Suprapubic skin (tissue), 4 donors: ENCODE data around the gene STK24. TPM values are rescaled to one million over a fixed set of nuclear protein-coding genes. Genes with fewer than 3 reads are reported as not detected.

Source experiments
- DNase-seq, 2 donors: peaks; one replicate each; pipeline ENCODE4 v3.0.0-alpha.2; 2019; ENCODE audit warnings: low spot score in 2 of 2
- H3K27ac ChIP-seq: fragments of 200-600 bp; sonication (generic); one replicate; pipeline ENCODE4 v1.5.1; 2019
- H3K27me3 ChIP-seq: fragments of 200-600 bp; sonication (generic); one replicate; pipeline ENCODE4 v1.5.1; 2019
- H3K36me3 ChIP-seq: fragments of 200-600 bp; sonication (generic); one replicate; pipeline ENCODE4 v1.5.1; 2019
- H3K4me1 ChIP-seq: fragments of 200-600 bp; sonication (generic); one replicate; pipeline ENCODE4 v1.5.1; 2019
- H3K4me3 ChIP-seq: fragments of 200-600 bp; sonication (generic); one replicate; pipeline ENCODE4 v1.5.1; 2019; ENCODE audit warnings: mild to moderate bottlenecking
- H3K9me3 ChIP-seq: fragments of 200-600 bp; sonication (generic); one replicate; pipeline ENCODE4 v1.5.1; 2019
- EP300 ChIP-seq: sonication (generic); formaldehyde crosslinking; IDR thresholded peaks from one replicate; pipeline ENCODE4 v1.6.1; 2017; ENCODE audit warnings: antibody characterized with exemption
- POLR2A ChIP-seq, 2 donors: fragments of 450-650 bp; IDR thresholded peaks; one replicate each; pipeline ENCODE4 v1.6.1; 2017; ENCODE audit warnings: antibody characterized with exemption in 2 of 2, mild to moderate bottlenecking in 2 of 2, moderate library complexity in 2 of 2
- POLR2AphosphoS5 ChIP-seq, 3 donors: sonication (generic); formaldehyde crosslinking; IDR thresholded peaks; one replicate each; pipeline ENCODE4 v1.6.1; 2017; ENCODE audit warnings: antibody characterized with exemption in 3 of 3
- WGBS: methylation state at CpG from one replicate; pipeline ENCODE4 v1.1.5; 2018; 5-methylcytosine and 5-hydroxymethylcytosine counted together
- total RNA-seq, 4 donors: library from RNA; depleted of rRNA; stranded (reverse); fragments of >200 nt; gene quantifications; one replicate each; pipeline ENCODE4 v1.1.0, GENCODE V29; 2016
- TF ChIP-seq, protein P1 (sequence below), 2 donors: fragments of 200-600 bp in 1 of 2; fragments of 450-650 bp in 1 of 2; sonication (generic) in 1 of 2; IDR thresholded peaks; one replicate each; pipeline ENCODE4 v1.5.1; 2016 to 2019; ENCODE audit warnings: antibody characterized with exemption in 2 of 2, mild to moderate bottlenecking in 1 of 2, moderate library complexity in 1 of 2

The STK24 gene
- total RNA-seq, 4 donors from 2014 or later = 132 to 200 (median 176) TPM

- H3K27me3 ChIP-seq = no peaks in the 10 kb centered on the region
- peaks cover 23% of the 10 kb centered on the region for H3K4me1 ChIP-seq
- WGBS = 23% methylated on average over 13 of the region's 18 CpGs
- no peaks in the 10 kb centered on the region for H3K9me3 ChIP-seq
- H3K36me3 ChIP-seq = peaks cover 44% of the 10 kb centered on the region
- TF ChIP-seq POLR2AphosphoS5 (IDR thresholded peaks at IDR 0.05) (peak in 1 of 3 donors; percentile 11), EP300 (no peak), POLR2A (IDR thresholded peaks at IDR 0.05) (no peak)
- TF ChIP-seq, protein P1, sequence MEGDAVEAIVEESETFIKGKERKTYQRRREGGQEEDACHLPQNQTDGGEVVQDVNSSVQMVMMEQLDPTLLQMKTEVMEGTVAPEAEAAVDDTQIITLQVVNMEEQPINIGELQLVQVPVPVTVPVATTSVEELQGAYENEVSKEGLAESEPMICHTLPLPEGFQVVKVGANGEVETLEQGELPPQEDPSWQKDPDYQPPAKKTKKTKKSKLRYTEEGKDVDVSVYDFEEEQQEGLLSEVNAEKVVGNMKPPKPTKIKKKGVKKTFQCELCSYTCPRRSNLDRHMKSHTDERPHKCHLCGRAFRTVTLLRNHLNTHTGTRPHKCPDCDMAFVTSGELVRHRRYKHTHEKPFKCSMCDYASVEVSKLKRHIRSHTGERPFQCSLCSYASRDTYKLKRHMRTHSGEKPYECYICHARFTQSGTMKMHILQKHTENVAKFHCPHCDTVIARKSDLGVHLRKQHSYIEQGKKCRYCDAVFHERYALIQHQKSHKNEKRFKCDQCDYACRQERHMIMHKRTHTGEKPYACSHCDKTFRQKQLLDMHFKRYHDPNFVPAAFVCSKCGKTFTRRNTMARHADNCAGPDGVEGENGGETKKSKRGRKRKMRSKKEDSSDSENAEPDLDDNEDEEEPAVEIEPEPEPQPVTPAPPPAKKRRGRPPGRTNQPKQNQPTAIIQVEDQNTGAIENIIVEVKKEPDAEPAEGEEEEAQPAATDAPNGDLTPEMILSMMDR (IDR thresholded peaks at IDR 0.05) = peak; percentile 86 to 98
- peak overlapping the region; percentile 52 for H3K27ac ChIP-seq
- no peak for DNase-seq
- H3K4me3 ChIP-seq = no peak overlapping the region
Measured at GRCh38 chr13:98445340-98446233, 131.3 kb downstream of the STK24 start.

GRCh38 chr13:98444381-98444780, 132.5 kb downstream of the STK24 start:
- no peak overlapping the region for H3K4me3 ChIP-seq
- TF ChIP-seq EP300 = no peak
- TF ChIP-seq POLR2A (IDR thresholded peaks at IDR 0.05) = no peak
- TF ChIP-seq, protein P1 (IDR thresholded peaks at IDR 0.05) = no peak
- TF ChIP-seq POLR2AphosphoS5 (IDR thresholded peaks at IDR 0.05) = no peak
- H3K27me3 ChIP-seq = no peaks in the 10 kb centered on the region
- H3K36me3 ChIP-seq = peaks cover 54% of the 10 kb centered on the region
- DNase-seq = no peak
- WGBS = 93% methylated on average over 16 of the region's 16 CpGs
- peak overlapping the region; percentile 11 for H3K27ac ChIP-seq
- no peaks in the 10 kb centered on the region for H3K9me3 ChIP-seq
- H3K4me1 ChIP-seq = peaks cover 14% of the 10 kb centered on the region

- H3K27ac ChIP-seq = peak overlapping the region; percentile 22
- TF ChIP-seq POLR2A (IDR thresholded peaks at IDR 0.05) (no peak), POLR2AphosphoS5 (IDR thresholded peaks at IDR 0.05) (no peak)
- TF ChIP-seq, protein P1 (IDR thresholded peaks at IDR 0.05) = no peak
- peaks cover 55% of the 10 kb centered on the region for H3K36me3 ChIP-seq
- H3K4me1 ChIP-seq = peaks cover 14% of the 10 kb centered on the region
- WGBS = 88% methylated on average over 21 of the region's 21 CpGs
- no peaks in the 10 kb centered on the region for H3K9me3 ChIP-seq
- H3K27me3 ChIP-seq = no peaks in the 10 kb centered on the region
- no peak for DNase-seq
- no peak overlapping the region for H3K4me3 ChIP-seq
Measured at GRCh38 chr13:98443800-98444325, 133.0 kb downstream of the STK24 start.

DNA sequence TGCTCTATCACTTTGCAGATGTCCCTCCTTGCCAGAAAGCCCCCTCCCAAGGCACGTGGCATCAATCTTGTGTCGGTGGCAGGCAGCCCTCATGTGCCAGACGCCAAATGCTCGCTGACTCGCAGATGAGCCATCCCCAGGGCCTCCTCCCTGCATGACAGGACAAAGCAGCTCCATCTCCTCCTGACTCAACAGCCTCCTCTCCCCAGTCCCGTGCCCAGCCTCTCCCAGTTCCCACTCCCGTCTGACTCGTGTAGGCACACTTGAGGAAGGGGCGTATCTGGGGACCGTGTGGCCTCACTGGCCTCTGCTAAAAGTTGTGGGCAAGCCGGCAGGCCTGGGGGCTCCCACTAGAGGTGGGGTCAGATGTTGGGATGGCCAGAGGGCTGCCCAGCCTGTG, 133.6 kb downstream of the STK24 start:
- DNase-seq = no peak
- 35% methylated on average over 6 of the region's 11 CpGs for WGBS
- H3K4me3 ChIP-seq = no peak overlapping the region
- peak overlapping the region; percentile 22 for H3K27ac ChIP-seq
- peaks cover 56% of the 10 kb centered on the region for H3K36me3 ChIP-seq
- TF ChIP-seq POLR2A (IDR thresholded peaks at IDR 0.05) (no peak), EP300 (no peak), POLR2AphosphoS5 (IDR thresholded peaks at IDR 0.05) (no peak)
- TF ChIP-seq, protein P1 (IDR thresholded peaks at IDR 0.05) = no peak
- H3K4me1 ChIP-seq = peaks cover 14% of the 10 kb centered on the region
- H3K27me3 ChIP-seq = no peaks in the 10 kb centered on the region
- H3K9me3 ChIP-seq = no peaks in the 10 kb centered on the region
